Hematopoietic multipotent progenitor cell treated with erythropoietin and hydrocortisone succinate and interleukin-3 and kit ligand, for 15 days (in vitro differentiated cells): ENCODE measurements around the gene NDRG2.

Experiments used
- DNase-seq: peaks from one replicate; pipeline ENCODE4 v3.0.0-alpha.2; 2015; ENCODE audit warnings: low spot score

Gene NDRG2

GRCh38 chr14:21024585-21025370, at the start of gene NDRG2:
Gene NDRG2 (minus strand): TSS chr14:21025061. CDS start chr14:21023315, 1,746 bp downstream.
- no peak for DNase-seq

GRCh38 chr14:21073921-21074320, 49.1 kb upstream of the NDRG2 start:
- no peak for DNase-seq

DNA sequence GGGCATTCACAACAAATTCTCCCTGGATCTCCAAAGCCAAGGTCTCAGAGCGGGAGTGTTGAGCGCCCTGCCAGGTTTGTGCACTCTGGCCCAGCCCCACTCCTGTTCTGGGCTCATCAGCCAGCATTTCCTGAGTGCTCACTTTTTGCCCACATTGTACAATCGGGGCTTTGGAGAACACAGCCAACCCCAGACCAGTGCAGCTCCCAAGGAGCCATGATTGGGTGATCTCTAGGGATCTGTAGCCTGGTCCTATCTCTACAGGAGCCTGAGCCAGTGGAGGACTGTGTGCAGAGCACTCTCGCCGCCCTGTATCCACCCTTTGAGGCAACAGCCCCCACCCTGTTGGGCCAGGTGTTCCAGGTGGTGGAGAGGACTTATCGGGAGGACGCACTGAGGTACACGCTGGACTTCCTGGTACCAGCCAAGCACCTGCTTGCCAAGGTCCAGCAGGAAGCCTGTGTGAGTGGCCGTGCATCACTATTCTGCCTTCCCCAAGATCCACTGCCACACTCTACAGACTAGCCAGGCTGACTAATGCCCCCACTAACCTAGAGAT, 48.0 kb upstream of the NDRG2 start:
- DNase-seq, result no peak

DNA sequence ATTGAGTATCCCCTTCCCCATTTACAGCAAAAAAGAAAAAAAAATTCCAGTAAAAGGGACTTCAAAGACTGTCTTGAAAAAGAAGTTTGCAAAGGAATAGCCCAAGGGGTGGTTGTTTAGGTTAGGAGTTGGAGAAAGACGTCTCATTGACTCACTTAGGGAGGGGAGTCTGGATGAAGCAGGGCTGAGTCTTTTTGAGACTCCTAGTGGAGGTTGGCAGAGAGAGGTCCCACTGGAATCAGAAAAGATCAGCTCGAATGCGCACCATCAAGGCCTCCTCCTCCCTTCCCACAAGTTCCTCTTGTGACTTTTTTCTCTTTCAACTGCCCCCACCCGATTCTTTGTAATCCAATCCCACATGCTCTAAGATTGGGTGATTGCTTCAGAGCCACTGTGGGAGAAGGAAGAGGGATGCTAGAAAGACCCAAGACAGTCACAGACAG, 47.2 kb upstream of the NDRG2 start:
- DNase-seq, result no peak

GRCh38 chr14:21071225-21072030, 46.6 kb upstream of the NDRG2 start:
- DNase-seq, result no peak

- DNase-seq, result no peak
Measured at GRCh38 chr14:21070610-21071224, 45.9 kb upstream of the NDRG2 start.

DNA sequence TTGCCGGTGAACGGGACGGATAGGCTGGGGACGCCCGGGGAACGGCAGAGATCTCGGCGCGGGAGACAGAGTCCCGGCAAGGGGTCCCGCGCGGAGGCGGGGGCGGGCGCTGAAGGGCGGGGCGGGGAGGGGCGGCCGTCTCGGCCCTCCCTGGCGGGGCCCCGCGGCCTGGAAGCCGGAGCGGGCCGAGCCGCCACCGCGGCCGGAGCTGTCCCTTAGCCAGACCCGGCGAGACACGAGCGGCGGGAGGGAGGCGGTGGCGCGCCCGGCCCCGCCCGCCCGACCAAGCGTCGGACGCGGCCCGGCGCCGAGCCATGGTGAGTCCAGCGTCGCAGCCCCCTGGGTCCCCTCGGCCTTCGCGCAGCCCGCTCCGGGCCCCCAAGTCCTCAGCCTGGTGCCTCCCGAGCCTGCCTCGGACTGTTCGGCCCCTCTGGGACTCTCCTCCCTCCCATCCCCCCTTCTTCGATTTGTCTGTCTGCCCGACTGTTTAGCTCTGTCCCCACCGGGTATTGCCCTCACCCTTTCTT, 45.3 kb upstream of the NDRG2 start, which contains the start of gene ARHGEF40:
TSS of gene ARHGEF40 (plus strand) at position 222 of the 527 bp plus-strand sequence. CDS start at position 315, 93 bp downstream.
- no peak for DNase-seq

GRCh38 chr14:21069388-21070082, 44.7 kb upstream of the NDRG2 start:
- DNase-seq, result no peak

DNA sequence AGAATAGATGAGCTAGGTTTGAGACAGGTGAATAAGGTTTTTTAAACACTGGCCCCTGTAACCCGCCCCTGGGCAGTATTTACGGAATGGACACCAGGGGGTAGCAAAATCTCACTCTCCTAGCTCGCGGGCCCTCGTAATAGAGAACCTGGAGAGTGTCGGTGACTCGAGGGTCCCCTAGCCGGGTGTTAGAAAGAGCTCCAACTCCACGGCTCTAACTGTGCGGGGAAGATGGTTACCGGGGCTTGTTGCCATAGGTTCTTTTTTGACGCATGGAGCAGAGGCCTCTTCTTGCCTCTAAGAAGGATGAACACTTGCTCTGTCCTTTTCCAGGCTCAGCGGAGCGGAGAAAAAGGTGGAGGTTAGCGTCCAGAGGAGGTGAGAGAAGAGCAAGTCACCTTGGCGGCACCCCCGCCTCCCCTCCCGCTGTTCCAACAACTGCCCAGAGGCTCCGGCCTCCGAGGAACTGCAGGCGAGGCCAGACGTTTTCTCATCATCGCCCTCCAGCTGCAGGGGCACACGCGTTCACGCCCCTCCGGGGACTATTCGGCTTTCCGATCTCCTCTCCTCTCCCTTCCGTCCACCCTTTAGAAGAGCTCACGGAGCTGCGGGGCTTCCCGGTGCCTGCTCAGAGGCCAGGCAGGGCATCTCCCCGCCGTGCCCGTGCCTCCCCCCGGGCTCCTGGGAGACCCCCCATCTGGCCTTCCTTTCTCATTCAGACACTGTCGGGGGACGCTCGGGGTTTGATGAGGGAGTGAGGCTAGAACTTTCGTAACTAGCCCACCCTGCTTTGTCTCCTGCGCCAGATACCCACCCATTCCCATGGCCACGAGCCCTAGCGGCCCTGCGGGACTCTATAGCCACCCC, 43.9 kb upstream of the NDRG2 start:
- DNase-seq, result peak; percentile 28

DNA sequence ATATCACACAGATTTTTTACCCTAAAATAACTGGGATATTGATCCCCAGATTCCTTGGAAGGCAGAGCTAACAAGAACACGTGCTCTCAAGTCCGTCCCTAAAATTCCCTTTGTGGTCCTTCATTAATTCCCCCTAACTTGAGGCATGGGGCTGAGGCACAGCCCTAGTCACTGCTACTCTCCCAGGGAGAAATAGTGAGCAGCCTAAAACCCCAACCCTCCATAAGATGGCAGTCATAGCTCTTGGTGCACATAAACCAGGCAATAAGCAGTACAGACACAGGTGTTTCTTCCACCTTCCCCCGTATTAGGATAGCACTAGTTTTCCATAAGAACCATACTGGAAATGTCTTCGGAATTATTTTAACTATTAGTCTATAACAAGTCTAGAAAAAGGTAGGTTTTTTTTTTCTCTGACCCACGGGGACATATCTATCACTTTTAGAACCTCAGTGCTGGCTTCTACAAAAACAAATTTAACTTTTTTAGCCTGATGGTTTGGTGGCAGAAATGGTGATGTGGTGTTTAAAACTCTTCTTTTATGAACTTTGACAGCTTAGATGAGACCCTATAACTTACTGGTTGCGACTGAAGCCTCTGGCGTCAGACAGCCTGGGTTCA, 42.1 kb upstream of the NDRG2 start:
- DNase-seq, result no peak

- DNase-seq, result no peak
Measured at GRCh38 chr14:21063479-21063878, 38.6 kb upstream of the NDRG2 start.

- no peak for DNase-seq
Measured at GRCh38 chr14:21061347-21061668, 36.4 kb upstream of the NDRG2 start.

DNA sequence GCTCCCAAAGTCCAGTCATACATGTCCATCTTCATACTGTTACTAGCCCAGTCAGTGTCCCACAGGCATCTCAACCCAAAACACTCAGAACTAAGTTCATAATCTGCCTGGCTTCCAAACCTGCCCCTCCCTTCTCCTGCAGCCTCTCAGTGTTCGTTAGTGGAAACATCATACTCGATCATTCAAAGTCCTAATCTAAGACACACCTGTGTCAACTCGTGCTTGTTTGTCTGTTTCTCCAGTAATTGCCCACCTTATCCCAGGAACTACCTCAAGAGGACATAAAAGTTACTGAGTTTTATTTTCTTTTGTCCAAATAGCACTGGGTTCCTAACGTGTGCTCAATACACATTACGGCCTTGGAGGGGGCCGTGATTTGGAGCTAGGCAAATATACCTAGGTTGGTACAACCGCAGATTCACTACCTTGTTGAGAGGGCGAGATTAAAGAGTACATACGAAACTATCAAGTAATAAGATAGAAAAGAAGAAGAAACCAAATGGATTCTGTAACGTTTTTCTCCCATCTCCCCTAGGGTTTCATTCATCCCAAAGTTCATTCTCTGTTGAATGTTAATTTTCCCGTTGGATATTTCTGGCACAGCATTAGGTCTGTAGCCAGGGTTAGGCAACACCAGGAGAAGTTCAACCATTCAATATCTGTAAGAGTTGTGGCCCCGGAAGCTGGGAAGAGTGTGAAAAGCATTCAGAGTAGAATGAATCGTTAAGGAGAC, 35.9 kb upstream of the NDRG2 start:
- no peak for DNase-seq

DNA sequence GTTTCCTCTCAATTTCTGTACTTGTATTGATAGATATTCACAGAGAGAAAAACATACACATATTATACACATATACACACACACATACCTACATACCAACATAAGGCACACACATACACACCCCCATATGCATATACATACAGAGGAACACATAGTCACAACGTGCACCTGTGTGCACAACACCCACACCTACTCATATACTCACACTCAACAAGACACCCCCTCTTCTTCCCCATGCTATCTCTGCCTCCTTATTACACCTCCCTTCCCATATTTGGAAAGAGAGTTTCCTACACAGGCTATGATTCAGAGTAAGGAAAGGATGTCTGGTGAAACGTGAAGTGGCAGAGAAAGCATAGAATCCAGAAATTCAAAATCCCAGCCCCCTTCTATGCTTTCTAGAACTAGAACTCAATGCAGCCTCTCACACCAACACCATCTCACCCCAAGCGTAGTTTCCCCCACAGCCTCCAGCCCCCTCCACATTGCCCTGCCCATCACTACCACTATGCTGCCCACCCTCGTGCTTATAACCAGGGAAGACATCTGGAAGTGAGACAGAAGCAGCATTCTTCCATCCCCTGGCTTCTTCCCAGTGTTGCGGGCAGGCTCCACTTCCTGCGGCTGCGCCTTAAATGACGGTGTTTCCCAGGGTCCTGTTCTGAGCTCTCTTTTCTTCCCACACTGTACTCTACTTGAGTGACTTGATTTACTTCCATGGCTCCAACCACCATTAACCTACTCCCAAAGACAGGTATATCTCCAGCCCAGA, 35.2 kb upstream of the NDRG2 start:
- no peak for DNase-seq

GRCh38 chr14:21058903-21059302, 34.0 kb upstream of the NDRG2 start:
- no peak for DNase-seq

- no peak for DNase-seq
Measured at GRCh38 chr14:21057803-21058675, 33.2 kb upstream of the NDRG2 start, which contains the start of gene RNASE8. Gene RNASE8 (plus strand): TSS chr14:21057822. CDS start chr14:21057893, 71 bp downstream.

DNA sequence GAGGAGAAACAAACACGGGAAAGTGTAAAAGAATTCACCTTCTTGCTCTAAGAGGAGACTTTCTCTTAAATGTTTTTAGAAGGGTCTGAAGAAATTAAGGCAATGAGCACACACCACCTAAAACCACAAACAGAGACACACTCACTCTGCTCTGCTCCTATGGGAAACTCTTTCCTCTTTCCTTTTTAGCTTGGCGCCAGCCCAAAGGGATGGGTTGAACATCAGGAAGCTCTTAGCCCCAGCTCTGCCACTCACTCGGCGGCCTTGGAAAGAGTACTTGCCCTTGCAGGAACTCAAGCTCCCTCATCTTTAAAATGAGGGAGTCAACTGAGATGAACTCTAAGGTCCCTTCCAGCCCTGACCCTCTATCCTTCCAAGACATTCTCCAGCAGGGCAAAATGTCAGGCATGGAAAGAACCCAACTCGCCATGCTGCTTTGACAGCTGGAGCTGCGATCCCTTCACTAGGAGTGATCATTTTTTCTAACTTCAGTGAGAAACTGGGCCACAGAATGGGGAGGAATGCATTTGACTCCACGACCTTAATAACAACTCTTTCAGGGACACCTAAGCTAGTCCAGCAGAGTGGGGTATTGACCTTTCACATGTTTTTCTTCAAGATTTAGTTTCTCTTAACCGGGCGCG, 31.8 kb upstream of the NDRG2 start:
- no peak for DNase-seq
